Gastroesophageal sphincter (tissue), 4 donors: ENCODE results near the gene NEU4. TPM values are rescaled to one million over a fixed set of nuclear protein-coding genes. Genes with fewer than 3 reads are reported as not detected.
"Not testable (repeated sequence)": the region's sequence is repeated elsewhere in the genome, so short reads cannot be mapped to it uniquely, and the experiment has no call there.

Experiments
- ATAC-seq: fragments of 150-250 bp; one replicate; pipeline ENCODE4 v1.9.1; 2016; ENCODE audit warnings: mild to moderate bottlenecking, moderate library complexity
- H3K27ac ChIP-seq, 4 donors: fragments of 200-600 bp; sonication (generic) in 3 of 4; 1 replicate in 3 of 4; 2 replicates in 1 of 4; pipeline ENCODE4 v1.5.1; 2016 to 2019
- H3K27me3 ChIP-seq: fragments of 200-600 bp; sonication (generic); one replicate; pipeline ENCODE4 v1.5.1; 2019
- H3K36me3 ChIP-seq, 2 donors: fragments of 200-600 bp; sonication (generic); one replicate each; pipeline ENCODE4 v1.5.1; 2019; ENCODE audit warnings: control low read depth in 1 of 2
- H3K4me1 ChIP-seq, 3 donors: fragments of 200-600 bp; sonication (generic); 1 replicate in 2 of 3; 2 replicates in 1 of 3; pipeline ENCODE4 v1.5.1; 2016 to 2019; ENCODE audit warnings: control low read depth in 2 of 3
- H3K4me3 ChIP-seq, 2 donors: fragments of 200-600 bp; sonication (generic); one replicate each; pipeline ENCODE4 v1.5.1; 2019; ENCODE audit warnings: mild to moderate bottlenecking in 1 of 2, moderate library complexity in 1 of 2
- H3K9me3 ChIP-seq, 3 donors: fragments of 200-600 bp; sonication (generic); one replicate each; pipeline ENCODE4 v1.5.1; 2017 to 2019; ENCODE audit warnings: control low read depth in 2 of 3
- EP300 ChIP-seq: sonication (generic); formaldehyde crosslinking; IDR thresholded peaks from one replicate; pipeline ENCODE4 v1.6.1; 2017; ENCODE audit warnings: antibody characterized with exemption, mild to moderate bottlenecking
- POLR2A ChIP-seq, 2 donors: fragments of 450-650 bp; IDR thresholded peaks; one replicate each; pipeline ENCODE4 v1.6.1; 2017; ENCODE audit warnings: antibody characterized with exemption in 2 of 2, mild to moderate bottlenecking in 2 of 2, moderate library complexity in 1 of 2
- POLR2AphosphoS5 ChIP-seq: sonication (generic); formaldehyde crosslinking; IDR thresholded peaks from one replicate; pipeline ENCODE4 v1.6.1; 2017; ENCODE audit warnings: antibody characterized with exemption
- WGBS, 2 donors: methylation state at CpG; one replicate each; pipeline ENCODE4 v1.1.5; 2018; ENCODE audit warnings: low coverage in 1 of 2; 5-methylcytosine and 5-hydroxymethylcytosine counted together
- total RNA-seq, 4 donors: library from RNA; depleted of rRNA; stranded (reverse); fragments of >200 nt; gene quantifications; one replicate each; pipeline ENCODE4 v1.1.0, GENCODE V29; 2016
- TF ChIP-seq, protein P1 (sequence below), 4 experiments: fragments of 200-600 bp in 2 of 4; fragments of 450-650 bp in 2 of 4; sonication (generic) in 1 of 4; IDR thresholded peaks; one replicate each; pipeline ENCODE4 v1.5.1; 2017 to 2019; ENCODE audit warnings: antibody characterized with exemption in 4 of 4, mild to moderate bottlenecking in 2 of 4, moderate library complexity in 2 of 4

The NEU4 gene
- total RNA-seq, 4 donors from 2014 or later, result 0.47 to 2.0 TPM; not detected in 2

DNA sequence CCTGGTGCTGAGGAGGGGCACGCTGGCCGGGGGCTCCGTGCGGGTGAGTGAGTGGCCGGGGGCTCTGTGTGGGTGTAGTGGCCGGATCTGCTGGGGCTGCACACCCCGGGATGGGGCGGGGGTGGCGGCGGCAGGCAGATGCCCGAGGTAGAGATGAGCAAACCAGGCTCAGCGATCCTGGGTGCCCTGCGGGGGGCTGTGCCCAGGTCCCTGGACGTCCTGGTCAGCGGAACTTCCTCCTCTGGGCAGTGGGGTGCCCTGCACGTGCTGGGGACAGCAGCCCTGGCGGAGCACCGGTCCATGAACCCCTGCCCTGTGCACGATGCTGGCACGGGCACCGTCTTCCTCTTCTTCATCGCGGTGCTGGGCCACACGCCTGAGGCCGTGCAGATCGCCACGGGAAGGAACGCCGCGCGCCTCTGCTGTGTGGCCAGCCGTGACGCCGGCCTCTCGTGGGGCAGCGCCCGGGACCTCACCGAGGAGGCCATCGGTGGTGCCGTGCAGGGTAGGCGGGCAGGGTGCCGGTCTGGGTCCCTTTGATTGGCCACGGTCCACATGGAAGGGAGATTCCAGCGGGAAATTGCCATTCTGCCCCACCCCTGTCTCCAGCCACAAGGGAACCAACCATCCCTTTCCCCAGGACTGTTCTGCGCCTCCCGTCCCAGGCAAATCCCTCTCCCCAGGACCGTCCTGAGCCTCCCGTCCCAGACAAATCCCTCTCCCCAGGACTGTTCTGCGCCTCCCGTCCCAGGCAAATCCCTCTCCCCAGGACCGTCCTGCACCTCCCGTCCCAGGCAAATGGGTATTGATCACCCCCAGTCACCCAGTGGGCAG is 5.9 kb downstream of the NEU4 start:
- H3K36me3 ChIP-seq, result no peaks in the 10 kb centered on the region
- H3K27me3 ChIP-seq, result peaks cover 72% of the 10 kb centered on the region
- no peaks in the 10 kb centered on the region for H3K4me1 ChIP-seq
- 66 to 72% methylated on average over 7 of the region's 52 CpGs for WGBS, 2 donors
- TF ChIP-seq, protein P1, sequence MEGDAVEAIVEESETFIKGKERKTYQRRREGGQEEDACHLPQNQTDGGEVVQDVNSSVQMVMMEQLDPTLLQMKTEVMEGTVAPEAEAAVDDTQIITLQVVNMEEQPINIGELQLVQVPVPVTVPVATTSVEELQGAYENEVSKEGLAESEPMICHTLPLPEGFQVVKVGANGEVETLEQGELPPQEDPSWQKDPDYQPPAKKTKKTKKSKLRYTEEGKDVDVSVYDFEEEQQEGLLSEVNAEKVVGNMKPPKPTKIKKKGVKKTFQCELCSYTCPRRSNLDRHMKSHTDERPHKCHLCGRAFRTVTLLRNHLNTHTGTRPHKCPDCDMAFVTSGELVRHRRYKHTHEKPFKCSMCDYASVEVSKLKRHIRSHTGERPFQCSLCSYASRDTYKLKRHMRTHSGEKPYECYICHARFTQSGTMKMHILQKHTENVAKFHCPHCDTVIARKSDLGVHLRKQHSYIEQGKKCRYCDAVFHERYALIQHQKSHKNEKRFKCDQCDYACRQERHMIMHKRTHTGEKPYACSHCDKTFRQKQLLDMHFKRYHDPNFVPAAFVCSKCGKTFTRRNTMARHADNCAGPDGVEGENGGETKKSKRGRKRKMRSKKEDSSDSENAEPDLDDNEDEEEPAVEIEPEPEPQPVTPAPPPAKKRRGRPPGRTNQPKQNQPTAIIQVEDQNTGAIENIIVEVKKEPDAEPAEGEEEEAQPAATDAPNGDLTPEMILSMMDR (IDR thresholded peaks at IDR 0.05), result no peak
- TF ChIP-seq POLR2A (IDR thresholded peaks at IDR 0.05), result no peak
- no peak for TF ChIP-seq POLR2AphosphoS5
- TF ChIP-seq EP300, result no peak
- no peaks in the 10 kb centered on the region for H3K9me3 ChIP-seq
- no peak overlapping the region for H3K27ac ChIP-seq
- ATAC-seq, result no peak
- H3K4me3 ChIP-seq, result no peak overlapping the region

DNA sequence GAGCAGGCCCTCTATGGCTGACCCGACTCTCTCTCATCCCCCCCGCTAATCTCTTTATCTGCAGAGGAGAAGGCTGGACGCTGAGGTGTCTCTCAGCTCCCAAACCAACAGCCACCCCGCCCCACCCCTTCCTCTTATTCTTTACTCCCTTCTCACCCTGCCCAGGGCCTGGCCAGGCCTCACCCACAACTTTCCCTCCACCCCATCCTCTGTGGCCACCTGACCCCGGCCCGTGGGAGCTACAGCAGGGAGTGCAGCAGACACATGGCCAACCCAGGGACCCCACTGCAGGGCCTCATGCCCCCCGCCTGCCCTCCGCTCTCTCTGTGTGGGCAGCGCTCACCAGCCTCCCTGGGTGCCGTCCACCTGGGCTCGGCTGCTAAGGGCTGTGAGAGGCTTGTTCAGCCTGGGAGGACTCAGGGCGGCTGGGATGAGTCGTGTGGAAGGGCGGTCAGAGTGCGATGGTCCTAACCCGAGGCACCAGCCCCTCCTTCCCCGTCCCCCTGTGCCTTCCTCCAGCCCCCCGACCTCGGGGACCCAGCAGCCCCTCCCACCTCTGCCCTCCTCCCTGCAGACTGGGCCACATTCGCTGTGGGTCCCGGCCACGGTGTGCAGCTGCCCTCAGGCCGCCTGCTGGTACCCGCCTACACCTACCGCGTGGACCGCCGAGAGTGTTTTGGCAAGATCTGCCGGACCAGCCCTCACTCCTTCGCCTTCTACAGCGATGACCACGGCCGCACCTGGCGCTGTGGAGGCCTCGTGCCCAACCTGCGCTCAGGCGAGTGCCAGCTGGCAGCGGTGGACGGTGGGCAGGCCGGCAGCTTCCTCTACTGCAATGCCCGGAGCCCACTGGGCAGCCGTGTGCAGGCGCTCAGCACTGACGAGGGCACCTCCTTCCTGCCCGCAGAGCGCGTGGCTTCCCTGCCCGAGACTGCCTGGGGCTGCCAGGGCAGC is 6.8 kb downstream of the NEU4 start:
- no peak for ATAC-seq
- 66 to 79% methylated on average over 2 to 10 of the region's 48 CpGs for WGBS, 2 donors
- no peak for TF ChIP-seq POLR2A (IDR thresholded peaks at IDR 0.05)
- no peak for TF ChIP-seq POLR2AphosphoS5
- no peak for TF ChIP-seq EP300
- TF ChIP-seq, protein P1 (IDR thresholded peaks at IDR 0.05), result no peak
- Histone ChIP-seq H3K27ac (no peak overlapping the region), H3K27me3 (peaks cover 81% of the 10 kb centered on the region), H3K4me1 (no peaks in the 10 kb centered on the region), H3K4me3 (no peak overlapping the region), H3K9me3 (no peaks in the 10 kb centered on the region), H3K36me3 (no peaks in the 10 kb centered on the region)

DNA sequence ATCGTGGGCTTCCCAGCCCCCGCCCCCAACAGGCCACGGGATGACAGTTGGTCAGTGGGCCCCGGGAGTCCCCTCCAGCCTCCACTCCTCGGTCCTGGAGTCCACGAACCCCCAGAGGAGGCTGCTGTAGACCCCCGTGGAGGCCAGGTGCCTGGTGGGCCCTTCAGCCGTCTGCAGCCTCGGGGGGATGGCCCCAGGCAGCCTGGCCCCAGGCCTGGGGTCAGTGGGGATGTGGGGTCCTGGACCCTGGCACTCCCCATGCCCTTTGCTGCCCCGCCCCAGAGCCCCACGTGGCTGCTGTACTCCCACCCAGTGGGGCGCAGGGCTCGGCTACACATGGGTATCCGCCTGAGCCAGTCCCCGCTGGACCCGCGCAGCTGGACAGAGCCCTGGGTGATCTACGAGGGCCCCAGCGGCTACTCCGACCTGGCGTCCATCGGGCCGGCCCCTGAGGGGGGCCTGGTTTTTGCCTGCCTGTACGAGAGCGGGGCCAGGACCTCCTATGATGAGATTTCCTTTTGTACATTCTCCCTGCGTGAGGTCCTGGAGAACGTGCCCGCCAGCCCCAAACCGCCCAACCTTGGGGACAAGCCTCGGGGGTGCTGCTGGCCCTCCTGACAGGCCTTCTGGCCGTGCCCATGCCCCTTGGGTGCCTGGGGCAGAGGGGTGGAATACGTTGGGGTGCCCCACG is 7.6 kb downstream of the NEU4 start:
- TF ChIP-seq EP300, result no peak
- no peak for TF ChIP-seq POLR2A (IDR thresholded peaks at IDR 0.05)
- no peak for TF ChIP-seq POLR2AphosphoS5
- TF ChIP-seq, protein P1 (IDR thresholded peaks at IDR 0.05), result no peak
- Histone ChIP-seq H3K27me3 (peaks cover 82% of the 10 kb centered on the region), H3K27ac (no peak overlapping the region), H3K36me3 (no peaks in the 10 kb centered on the region), H3K9me3 (no peaks in the 10 kb centered on the region), H3K4me3 (no peak overlapping the region), H3K4me1 (no peaks in the 10 kb centered on the region)
- no peak for ATAC-seq
- no CpG with 5 or more reads among the region's 33 CpGs for WGBS, 2 donors

DNA sequence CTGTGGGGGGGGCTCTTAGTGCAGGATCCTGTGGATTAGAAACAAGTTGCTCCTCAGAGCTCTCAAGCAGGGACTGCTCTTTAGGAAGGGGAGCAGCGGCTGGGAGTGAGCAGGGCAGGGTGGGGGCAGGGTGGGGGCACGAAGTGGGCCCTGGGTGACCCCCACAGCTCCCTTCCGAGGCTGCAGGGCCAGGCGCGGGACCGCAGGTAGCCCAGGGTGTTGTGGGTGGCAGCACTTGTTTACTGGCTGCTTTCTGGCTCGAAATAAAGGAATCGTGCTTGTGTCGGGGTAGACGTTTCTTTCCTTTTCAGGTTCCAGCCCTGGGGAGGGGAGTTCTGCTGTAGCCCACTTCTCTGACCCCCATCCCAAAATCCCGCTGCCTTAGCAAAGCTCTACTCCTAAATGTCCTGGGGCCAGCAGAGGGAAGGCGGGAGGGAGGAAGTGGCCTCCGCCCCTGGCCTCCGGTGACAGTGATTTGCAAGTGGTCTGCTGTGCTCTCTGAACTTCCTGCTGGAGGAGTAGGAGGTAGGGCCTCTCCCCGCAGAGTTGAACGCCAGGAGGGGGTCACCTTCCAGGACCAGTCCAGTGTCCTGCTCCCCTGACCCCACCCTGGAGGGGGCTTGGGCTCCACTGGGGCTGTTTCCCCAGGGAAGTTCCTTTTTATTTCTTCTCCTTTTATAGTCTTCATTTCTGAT is 8.3 kb downstream of the NEU4 start:
- no peak overlapping the region for H3K4me3 ChIP-seq
- peaks cover 83% of the 10 kb centered on the region for H3K27me3 ChIP-seq
- no peaks in the 10 kb centered on the region for H3K36me3 ChIP-seq

DNA sequence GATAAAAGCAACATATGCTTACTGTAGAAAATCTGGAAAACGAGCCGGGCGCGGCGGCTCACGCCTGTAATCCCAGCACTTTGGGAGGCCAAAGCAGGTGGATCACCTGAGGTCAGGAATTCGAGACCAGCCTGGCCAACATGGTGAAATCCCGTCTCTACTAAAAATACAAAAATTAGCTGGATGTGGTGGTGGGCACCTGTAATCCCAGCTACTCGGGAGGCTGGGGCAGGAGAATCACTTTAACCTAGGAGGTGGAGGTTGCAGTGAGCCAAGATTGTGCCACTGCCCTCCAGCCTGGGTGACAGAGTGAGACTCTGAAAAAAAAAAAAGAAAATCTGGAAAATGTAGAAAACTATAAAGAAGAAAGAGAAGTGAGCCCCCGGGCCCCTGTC is 8.8 kb downstream of the NEU4 start:
- peaks cover 83% of the 10 kb centered on the region for H3K27me3 ChIP-seq
- H3K36me3 ChIP-seq, H3K4me1 ChIP-seq, H3K4me3 ChIP-seq, H3K27ac ChIP-seq, H3K9me3 ChIP-seq, ATAC-seq: not testable (repeated sequence)
- WGBS, 2 donors, result 68 to 80% methylated on average over 2 to 3 of the region's 10 CpGs

More for the DNA sequence above, 8.3 kb downstream of the NEU4 start:
- no peaks in the 10 kb centered on the region for H3K9me3 ChIP-seq
- WGBS, 2 donors, result 52 to 59% methylated on average over 5 to 7 of the region's 16 CpGs
- no peak overlapping the region for H3K27ac ChIP-seq
- ATAC-seq, result no peak
- TF ChIP-seq POLR2A (IDR thresholded peaks at IDR 0.05), result no peak
- TF ChIP-seq, protein P1 (IDR thresholded peaks at IDR 0.05), result no peak
- TF ChIP-seq EP300, result no peak
- no peak for TF ChIP-seq POLR2AphosphoS5
- H3K4me1 ChIP-seq, result no peaks in the 10 kb centered on the region
